Thyroid gland (tissue), 4 donors: ENCODE results near the gene STPG3. TPM values are rescaled to one million over a fixed set of nuclear protein-coding genes. Genes with fewer than 3 reads are reported as not detected.

Experiments
- DNase-seq, 2 donors: peaks; one replicate each; pipeline ENCODE4 v3.0.0-alpha.2; 2019
- H3K27ac ChIP-seq, 3 donors: fragments of 200-600 bp; sonication (generic); 1 replicate in 2 of 3; 2 replicates in 1 of 3; pipeline ENCODE4 v1.5.1; 2016 to 2019; ENCODE audit warnings: mild to moderate bottlenecking in 1 of 3, moderate library complexity in 1 of 3
- H3K27me3 ChIP-seq: fragments of 200-600 bp; sonication (generic); one replicate; pipeline ENCODE4 v1.5.1; 2019
- H3K36me3 ChIP-seq, 2 donors: fragments of 200-600 bp; sonication (generic); one replicate each; pipeline ENCODE4 v1.5.1; 2016 to 2019
- H3K4me1 ChIP-seq, 2 donors: fragments of 200-600 bp; sonication (generic); one replicate each; pipeline ENCODE4 v1.5.1; 2017 to 2019
- H3K4me3 ChIP-seq, 3 donors: fragments of 200-600 bp; sonication (generic); replicated peaks in 1 of 3; 1 replicate in 2 of 3; 2 replicates in 1 of 3; pipeline ENCODE4 v1.5.1; 2016; ENCODE audit warnings: mild to moderate bottlenecking in 1 of 3
- H3K9me3 ChIP-seq: fragments of 200-600 bp; sonication (generic); one replicate; pipeline ENCODE4 v1.5.1; 2017
- POLR2A ChIP-seq, 2 donors: fragments of 450-650 bp; IDR thresholded peaks; one replicate each; pipeline ENCODE4 v1.6.1; 2017; ENCODE audit warnings: antibody characterized with exemption in 2 of 2, mild to moderate bottlenecking in 2 of 2, moderate library complexity in 1 of 2
- WGBS, 2 donors: methylation state at CpG; one replicate each; pipeline ENCODE4 v1.1.5; 2017; 5-methylcytosine and 5-hydroxymethylcytosine counted together
- intact Hi-C: fragments of 100-400 bp; cut with DNase I; formaldehyde crosslinking; loops from one replicate; pipeline ENCODE4 v1.15.1; 2023
- total RNA-seq, 4 donors: library from RNA; depleted of rRNA; stranded (reverse); fragments of >200 nt; gene quantifications; one replicate each; pipeline ENCODE4 v1.2.3, GENCODE V29; 2016
- TF ChIP-seq, protein P1 (sequence below), 6 experiments: fragments of 200-600 bp in 3 of 6; fragments of 450-650 bp in 3 of 6; sonication (generic) in 3 of 6; IDR thresholded peaks; one replicate each; pipeline ENCODE4 v1.5.1; 2016 to 2019; ENCODE audit warnings: antibody characterized with exemption in 6 of 6, mild to moderate bottlenecking in 2 of 6, inconsistent platforms in 1 of 6, moderate library complexity in 1 of 6

STPG3 gene
- total RNA-seq, 4 donors from 2014 or later = not detected

DNA sequence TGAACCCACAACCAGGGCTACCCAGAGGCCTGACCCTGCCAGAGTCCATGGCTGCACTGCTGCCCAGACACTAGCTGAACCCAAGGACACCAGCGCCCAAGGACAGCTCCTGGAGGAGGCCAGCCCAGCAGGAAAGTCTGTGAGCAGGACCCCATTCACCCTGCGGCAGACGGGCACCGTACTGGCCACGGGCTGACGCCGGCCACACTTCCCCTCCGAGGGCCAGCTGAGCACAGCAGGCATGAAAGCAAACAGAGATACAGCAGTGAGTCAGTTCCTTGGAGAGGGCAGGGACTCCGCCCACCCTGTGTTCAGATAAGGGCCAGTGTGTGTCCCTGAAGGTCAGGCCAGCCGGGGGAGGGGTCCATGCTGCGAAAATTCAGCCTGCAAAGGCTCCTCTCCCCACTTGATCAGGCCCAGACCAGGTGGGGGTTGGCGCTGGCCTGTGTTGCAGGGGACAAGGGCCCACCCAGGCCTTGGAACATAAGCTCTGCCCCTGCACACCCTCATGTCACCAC is 32.3 kb upstream of the STPG3 start:
- intact Hi-C loops = no loop called here
- Histone ChIP-seq H3K27ac (no peak overlapping the region), H3K9me3 (no peaks in the 10 kb centered on the region)

DNA sequence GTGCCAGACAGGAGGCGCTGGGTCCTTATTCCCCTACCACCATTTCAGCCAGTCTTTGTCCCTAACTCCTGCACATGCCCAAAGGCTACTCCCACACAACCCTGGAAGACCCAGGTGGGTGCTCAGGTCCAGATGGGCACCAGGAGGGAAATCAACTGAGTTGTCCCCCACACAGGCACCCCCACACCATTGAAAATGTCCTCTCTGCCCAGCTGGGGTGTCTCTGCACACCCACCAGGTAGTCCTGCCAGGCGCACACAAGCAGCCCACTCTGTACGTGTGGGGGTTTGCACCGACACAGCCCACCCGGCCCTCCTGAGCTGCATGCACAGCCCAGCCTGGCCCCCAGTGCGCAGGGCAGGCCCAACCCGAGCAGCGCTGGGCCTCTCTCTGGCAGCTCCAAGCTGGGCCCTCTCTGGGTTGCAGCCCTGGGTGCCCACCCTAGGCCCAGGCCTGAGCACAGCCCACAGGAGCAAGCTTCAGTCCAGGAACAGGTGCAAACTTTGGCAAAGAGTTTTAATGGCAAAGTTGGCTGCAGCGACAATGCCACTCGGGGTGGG is 31.2 kb upstream of the STPG3 start:
- no peaks in the 10 kb centered on the region for H3K36me3 ChIP-seq
- H3K27me3 ChIP-seq = no peaks in the 10 kb centered on the region
- no peak for DNase-seq
- intact Hi-C loops = no loop called here
- H3K9me3 ChIP-seq = no peaks in the 10 kb centered on the region
- no peak overlapping the region for H3K4me3 ChIP-seq
- TF ChIP-seq POLR2A (IDR thresholded peaks at IDR 0.05) = no peak
- TF ChIP-seq, protein P1, sequence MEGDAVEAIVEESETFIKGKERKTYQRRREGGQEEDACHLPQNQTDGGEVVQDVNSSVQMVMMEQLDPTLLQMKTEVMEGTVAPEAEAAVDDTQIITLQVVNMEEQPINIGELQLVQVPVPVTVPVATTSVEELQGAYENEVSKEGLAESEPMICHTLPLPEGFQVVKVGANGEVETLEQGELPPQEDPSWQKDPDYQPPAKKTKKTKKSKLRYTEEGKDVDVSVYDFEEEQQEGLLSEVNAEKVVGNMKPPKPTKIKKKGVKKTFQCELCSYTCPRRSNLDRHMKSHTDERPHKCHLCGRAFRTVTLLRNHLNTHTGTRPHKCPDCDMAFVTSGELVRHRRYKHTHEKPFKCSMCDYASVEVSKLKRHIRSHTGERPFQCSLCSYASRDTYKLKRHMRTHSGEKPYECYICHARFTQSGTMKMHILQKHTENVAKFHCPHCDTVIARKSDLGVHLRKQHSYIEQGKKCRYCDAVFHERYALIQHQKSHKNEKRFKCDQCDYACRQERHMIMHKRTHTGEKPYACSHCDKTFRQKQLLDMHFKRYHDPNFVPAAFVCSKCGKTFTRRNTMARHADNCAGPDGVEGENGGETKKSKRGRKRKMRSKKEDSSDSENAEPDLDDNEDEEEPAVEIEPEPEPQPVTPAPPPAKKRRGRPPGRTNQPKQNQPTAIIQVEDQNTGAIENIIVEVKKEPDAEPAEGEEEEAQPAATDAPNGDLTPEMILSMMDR (IDR thresholded peaks at IDR 0.05) = no peak
- peaks cover 13 to 22% of the 10 kb centered on the region in 2 donors for H3K4me1 ChIP-seq
- no peak overlapping the region for H3K27ac ChIP-seq
- 93 to 98% methylated on average over 5 to 6 of the region's 10 CpGs for WGBS, 2 donors

More for the DNA sequence above, 32.3 kb upstream of the STPG3 start:
- H3K4me1 ChIP-seq = peaks cover 10 to 16% of the 10 kb centered on the region in 2 donors
- no peaks in the 10 kb centered on the region for H3K36me3 ChIP-seq
- WGBS, 2 donors = 76 to 90% methylated on average over 9 to 10 of the region's 12 CpGs
- H3K27me3 ChIP-seq = no peaks in the 10 kb centered on the region
- DNase-seq = no peak
- TF ChIP-seq POLR2A (IDR thresholded peaks at IDR 0.05) = no peak
- no peak overlapping the region for H3K4me3 ChIP-seq

DNA sequence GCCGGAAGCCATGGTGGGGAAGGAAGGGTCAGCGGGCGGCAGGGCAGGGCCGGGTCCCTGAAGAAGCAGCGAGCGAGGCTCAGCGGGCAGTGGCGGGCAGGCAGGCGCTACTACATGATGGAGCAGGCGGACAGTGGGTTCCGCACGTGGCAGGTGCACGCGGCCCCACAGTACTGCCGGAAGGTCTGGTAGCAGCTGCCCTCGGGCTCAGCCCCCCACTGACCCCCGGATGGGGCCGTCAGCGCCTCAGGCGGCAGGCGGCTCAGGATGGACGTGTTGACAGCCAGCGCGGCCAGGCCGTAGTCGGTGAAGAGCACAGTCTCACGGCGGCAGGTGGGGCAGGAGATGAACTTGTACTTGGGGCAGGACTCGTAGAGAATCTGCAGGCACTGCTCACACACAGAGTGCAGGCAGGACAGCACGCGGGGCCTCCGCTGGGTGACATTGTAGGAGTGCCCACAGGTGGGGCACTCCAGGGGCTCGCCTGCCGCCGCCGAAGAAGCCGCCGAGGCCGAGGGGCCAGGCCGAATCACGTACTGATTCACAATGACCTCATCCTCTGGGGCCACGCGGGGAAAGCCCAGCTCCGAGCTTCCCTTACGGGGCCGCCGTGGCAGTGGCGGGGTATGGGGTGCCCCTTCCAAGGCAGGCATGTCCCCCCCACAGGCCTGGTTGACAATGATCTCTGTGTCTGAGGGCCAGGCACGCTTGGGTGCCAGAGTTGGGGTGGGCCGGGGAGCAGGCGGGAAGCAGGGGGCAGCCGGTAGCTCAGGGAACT is 30.6 kb upstream of the STPG3 start:
- no peaks in the 10 kb centered on the region for H3K27me3 ChIP-seq
- no peaks in the 10 kb centered on the region for H3K36me3 ChIP-seq
- TF ChIP-seq, protein P1 (IDR thresholded peaks at IDR 0.05) = no peak
- no peak for TF ChIP-seq POLR2A (IDR thresholded peaks at IDR 0.05)
- H3K4me3 ChIP-seq = no peak overlapping the region
- peaks cover 13 to 25% of the 10 kb centered on the region in 2 donors for H3K4me1 ChIP-seq
- H3K27ac ChIP-seq = no peak overlapping the region
- H3K9me3 ChIP-seq = no peaks in the 10 kb centered on the region
- 87 to 95% methylated on average over 21 to 31 of the region's 52 CpGs for WGBS, 2 donors
- intact Hi-C loops = no loop called here
- no peak for DNase-seq

DNA sequence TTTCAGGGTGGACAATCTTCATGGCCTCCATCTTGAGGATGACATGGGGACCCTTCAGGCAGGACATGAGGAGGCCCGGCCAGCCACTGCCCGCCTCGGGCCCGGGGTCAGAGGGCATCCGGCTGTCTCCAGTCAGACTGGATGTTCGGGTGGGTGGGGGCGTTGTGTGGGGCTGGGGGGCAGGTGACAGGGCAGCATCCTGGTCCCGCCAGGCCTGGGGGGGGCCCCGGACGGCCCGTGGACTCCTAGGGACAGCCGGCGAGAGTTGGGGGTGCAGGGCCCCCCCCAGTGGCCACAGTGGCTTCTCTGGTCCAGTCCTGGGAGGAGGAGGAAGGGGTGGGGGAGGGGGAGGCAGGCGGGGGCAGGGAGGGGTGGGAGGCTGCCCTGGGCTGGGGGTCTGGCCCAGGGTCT is 30.0 kb upstream of the STPG3 start:
- Histone ChIP-seq H3K9me3 (no peaks in the 10 kb centered on the region), H3K4me1 (peaks cover 13 to 28% of the 10 kb centered on the region in 2 donors), H3K36me3 (no peaks in the 10 kb centered on the region), H3K4me3 (no peak overlapping the region), H3K27me3 (no peaks in the 10 kb centered on the region), H3K27ac (no peak overlapping the region)
- 83% methylated on average over 1 of the region's 14 CpGs; no CpG with 5 or more reads in 1 of the 2 donors for WGBS, 2 donors
- no peak for TF ChIP-seq POLR2A (IDR thresholded peaks at IDR 0.05)
- TF ChIP-seq, protein P1 (IDR thresholded peaks at IDR 0.05) = no peak
- no peak for DNase-seq
- intact Hi-C loops = no loop called here

DNA sequence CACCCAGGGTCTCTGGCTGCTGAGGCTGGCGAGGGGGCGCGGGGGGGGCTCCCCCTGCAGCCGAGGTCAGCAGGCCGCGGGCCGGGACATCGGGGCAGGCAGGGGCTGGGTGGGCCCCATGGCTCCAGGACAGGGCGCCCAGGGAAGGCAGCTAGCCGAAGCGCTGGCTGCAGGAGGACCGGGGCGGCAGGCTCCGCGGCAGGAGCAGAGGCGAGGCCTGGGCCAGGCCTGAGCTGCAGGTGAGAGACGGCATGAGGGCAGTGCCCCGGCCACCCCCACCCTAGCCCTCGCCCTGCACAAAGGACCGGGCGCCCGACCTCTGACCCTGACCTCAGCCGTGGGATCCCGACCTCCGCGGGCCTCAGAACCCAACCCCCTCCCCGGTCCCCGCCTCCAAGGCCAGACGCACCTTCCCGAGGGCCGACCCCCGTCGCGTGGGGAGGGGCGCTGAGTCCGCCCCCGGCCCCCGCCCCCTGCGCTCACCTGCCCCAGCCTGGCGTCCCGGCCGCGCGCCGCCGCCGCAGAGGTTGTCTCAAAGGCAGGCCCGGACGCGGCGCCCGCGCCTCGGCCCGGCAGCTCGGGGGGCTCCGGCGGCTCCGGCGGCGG is 29.5 kb upstream of the STPG3 start:
- TF ChIP-seq, protein P1 (IDR thresholded peaks at IDR 0.05) = no peak
- TF ChIP-seq POLR2A (IDR thresholded peaks at IDR 0.05) = peak in 1 of 2 donors; percentile 6
- no peaks in the 10 kb centered on the region for H3K9me3 ChIP-seq
- peaks cover 16 to 33% of the 10 kb centered on the region in 2 donors for H3K4me1 ChIP-seq
- peak overlapping the region in 1 of 3 donors; percentile 41 for H3K4me3 ChIP-seq
- DNase-seq = peak; percentile 40 to 42
- WGBS, 2 donors = 5 to 16% methylated on average over 9 to 12 of the region's 61 CpGs
- H3K36me3 ChIP-seq = no peaks in the 10 kb centered on the region
- intact Hi-C loops = no loop called here
- no peaks in the 10 kb centered on the region for H3K27me3 ChIP-seq
- H3K27ac ChIP-seq = peak overlapping the region in 1 of 3 donors; percentile 36
